Panc1 (cell line): ENCODE data around the gene GPATCH2L. TPM values are rescaled to one million over a fixed set of nuclear protein-coding genes. Genes with fewer than 3 reads are reported as not detected.

Experiments used
- ATAC-seq: fragments of 200-7000 bp; cut with Tn5 transposase; 2 replicates; pipeline ENCODE4 v1.9.1; 2020; ENCODE audit warnings: mild to moderate bottlenecking, moderate library complexity
- BruUV-seq: library from RNA; stranded (reverse); fragments of 400-500 nt; replicated peaks from 2 replicates; lab custom pipeline; 2021; lab: Mats Ljungman, UMichigan
- CTCF ChIA-PET: fragments of 300-600 bp; sonication (Branson Sonifier 250); formaldehyde crosslinking; loops from one replicate; lab custom pipeline; 2022; ENCODE audit warnings: antibody characterized with exemption; lab: Charles Lee
- POLR2A ChIA-PET: fragments of 300-600 bp; sonication (Branson Sonifier 250); formaldehyde crosslinking; loops from one replicate; lab custom pipeline; 2022; ENCODE audit warnings: antibody characterized with exemption; lab: Charles Lee
- DNase-seq: peaks from one replicate; pipeline ENCODE4 v3.0.0-alpha.2; 2010; ENCODE audit warnings: low read depth, low spot score
- H3K27ac ChIP-seq: 2 replicates; pipeline ENCODE4 v1.5.1; 2011; ENCODE audit warnings: mild to moderate bottlenecking, low read length, inconsistent platforms
- H3K27me3 ChIP-seq: fragments of 200-500 bp; sonication (Bioruptor generic); 2 replicates; pipeline ENCODE4 v1.6.0; 2014; ENCODE audit warnings: low read length, inconsistent platforms; ENCODE audit not compliant: control insufficient read depth, insufficient read depth
- H3K36me3 ChIP-seq: fragments of 200-500 bp; sonication (Bioruptor generic); 2 replicates; pipeline ENCODE4 v1.5.1; 2014; ENCODE audit warnings: inconsistent platforms, mild to moderate bottlenecking, low read length, moderate library complexity; ENCODE audit not compliant: control insufficient read depth, insufficient read depth
- H3K4me1 ChIP-seq: 2 replicates; pipeline ENCODE4 v1.5.1; 2011; ENCODE audit warnings: inconsistent platforms, mild to moderate bottlenecking, low read length, moderate library complexity; ENCODE audit not compliant: control insufficient read depth, insufficient read depth
- H3K4me3 ChIP-seq, 2 experiments: 2 replicates each; pipeline ENCODE4 v1.5.1; 2011 to 2012; ENCODE audit warnings: low read depth in 2 of 2, low read length in 2 of 2, mild to moderate bottlenecking in 2 of 2, inconsistent platforms in 1 of 2, moderate library complexity in 1 of 2
- H3K9me3 ChIP-seq: fragments of 200-500 bp; sonication (Bioruptor generic); 2 replicates; pipeline ENCODE4 v1.5.1; 2014; ENCODE audit warnings: low read depth, mild to moderate bottlenecking, inconsistent platforms, low read length, moderate library complexity; ENCODE audit not compliant: control insufficient read depth, insufficient read depth
- CTCF ChIP-seq: fragments of 450-650 bp; IDR thresholded peaks from 2 replicates; pipeline ENCODE4 v1.5.1; 2017; ENCODE audit warnings: mild to moderate bottlenecking
- POLR2AphosphoS5 ChIP-seq: IDR thresholded peaks from 2 replicates; pipeline ENCODE4 v1.6.1; 2012; ENCODE audit warnings: mild to moderate bottlenecking, low read depth, low read length, moderate library complexity
- SIN3A ChIP-seq: IDR thresholded peaks from 2 replicates; pipeline ENCODE4 v1.6.1; 2012; ENCODE audit warnings: low read depth, mild to moderate bottlenecking, low read length, moderate library complexity, borderline replicate concordance; ENCODE audit not compliant: insufficient read depth
- TCF7L2 ChIP-seq: IDR thresholded peaks from 2 replicates; pipeline ENCODE4 v1.6.1; 2011; ENCODE audit warnings: mild to moderate bottlenecking, low read depth, low read length, inconsistent platforms
- in situ Hi-C: cut with HindIII; loops from 2 replicates; pipeline ENCODE4 v1.10.0; 2016; ENCODE audit warnings: low sequenced_read_pairs, low pct_unique_long_range_greater_than_20kb
- intact Hi-C: fragments of 100-400 bp; cut with micrococcal nuclease; formaldehyde crosslinking; loops from one replicate; pipeline ENCODE4 v1.10.0; 2022; ENCODE audit not compliant: unreplicated experiment
- total RNA-seq: library from RNA; stranded (reverse); gene quantifications from one replicate; pipeline ENCODE4 v1.2.1, GENCODE V29; 2021; ENCODE audit not compliant: unreplicated experiment
- TF ChIP-seq, protein P1 (sequence below), 2 experiments: IDR thresholded peaks; 2 replicates each; pipeline ENCODE4 v1.6.1; 2011 to 2012; ENCODE audit warnings: low read depth in 2 of 2, control low read depth in 1 of 2, low read length in 1 of 2, mild to moderate bottlenecking in 1 of 2, moderate library complexity in 1 of 2; ENCODE audit not compliant: insufficient read depth in 1 of 2

The GPATCH2L gene
- total RNA-seq, 1 experiment from 2014 or later, result 35.0 TPM

- in situ Hi-C loops (no loop called here), intact Hi-C loops (no loop called here)
- Histone ChIP-seq H3K27ac (no peak overlapping the region), H3K9me3 (no peaks in the 10 kb centered on the region), H3K4me3 (no peak overlapping the region), H3K27me3 (no peaks in the 10 kb centered on the region), H3K4me1 (peaks cover 13% of the 10 kb centered on the region), H3K36me3 (peaks cover 15% of the 10 kb centered on the region)
- ATAC-seq (no peak), DNase-seq (no peak)
- ChIA-PET POLR2A (no interaction called here), CTCF (no interaction called here)
- no TSS peak for BruUV-seq
- TF ChIP-seq SIN3A, result no peak
- TF ChIP-seq, protein P1, sequence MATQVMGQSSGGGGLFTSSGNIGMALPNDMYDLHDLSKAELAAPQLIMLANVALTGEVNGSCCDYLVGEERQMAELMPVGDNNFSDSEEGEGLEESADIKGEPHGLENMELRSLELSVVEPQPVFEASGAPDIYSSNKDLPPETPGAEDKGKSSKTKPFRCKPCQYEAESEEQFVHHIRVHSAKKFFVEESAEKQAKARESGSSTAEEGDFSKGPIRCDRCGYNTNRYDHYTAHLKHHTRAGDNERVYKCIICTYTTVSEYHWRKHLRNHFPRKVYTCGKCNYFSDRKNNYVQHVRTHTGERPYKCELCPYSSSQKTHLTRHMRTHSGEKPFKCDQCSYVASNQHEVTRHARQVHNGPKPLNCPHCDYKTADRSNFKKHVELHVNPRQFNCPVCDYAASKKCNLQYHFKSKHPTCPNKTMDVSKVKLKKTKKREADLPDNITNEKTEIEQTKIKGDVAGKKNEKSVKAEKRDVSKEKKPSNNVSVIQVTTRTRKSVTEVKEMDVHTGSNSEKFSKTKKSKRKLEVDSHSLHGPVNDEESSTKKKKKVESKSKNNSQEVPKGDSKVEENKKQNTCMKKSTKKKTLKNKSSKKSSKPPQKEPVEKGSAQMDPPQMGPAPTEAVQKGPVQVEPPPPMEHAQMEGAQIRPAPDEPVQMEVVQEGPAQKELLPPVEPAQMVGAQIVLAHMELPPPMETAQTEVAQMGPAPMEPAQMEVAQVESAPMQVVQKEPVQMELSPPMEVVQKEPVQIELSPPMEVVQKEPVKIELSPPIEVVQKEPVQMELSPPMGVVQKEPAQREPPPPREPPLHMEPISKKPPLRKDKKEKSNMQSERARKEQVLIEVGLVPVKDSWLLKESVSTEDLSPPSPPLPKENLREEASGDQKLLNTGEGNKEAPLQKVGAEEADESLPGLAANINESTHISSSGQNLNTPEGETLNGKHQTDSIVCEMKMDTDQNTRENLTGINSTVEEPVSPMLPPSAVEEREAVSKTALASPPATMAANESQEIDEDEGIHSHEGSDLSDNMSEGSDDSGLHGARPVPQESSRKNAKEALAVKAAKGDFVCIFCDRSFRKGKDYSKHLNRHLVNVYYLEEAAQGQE (IDR thresholded peaks at IDR 0.05; ENCODE audit: insufficient read depth in 1 of 2, low read depth in 2 of 2, low read length in 1 of 2), result no peak
- TF ChIP-seq CTCF, result no peak
- TF ChIP-seq TCF7L2, result no peak
- TF ChIP-seq POLR2AphosphoS5, result no peak
These were observed 2.2 kb downstream of the GPATCH2L start for GRCh38 chr14:76153919-76154318.

GRCh38 chr14:76154539-76155126, 2.9 kb downstream of the GPATCH2L start:
- no peaks in the 10 kb centered on the region for H3K27me3 ChIP-seq
- BruUV-seq, result no TSS peak
- peaks cover 13% of the 10 kb centered on the region for H3K4me1 ChIP-seq
- ChIA-PET POLR2A (no interaction called here), CTCF (no interaction called here)
- ATAC-seq (no peak), DNase-seq (no peak)
- in situ Hi-C loops (no loop called here), intact Hi-C loops (no loop called here)
- no peak overlapping the region for H3K4me3 ChIP-seq
- no peak overlapping the region for H3K27ac ChIP-seq
- H3K36me3 ChIP-seq, result peaks cover 16% of the 10 kb centered on the region
- TF ChIP-seq SIN3A, result no peak
- TF ChIP-seq TCF7L2, result no peak
- TF ChIP-seq POLR2AphosphoS5, result no peak
- TF ChIP-seq CTCF, result no peak
- TF ChIP-seq, protein P1 (IDR thresholded peaks at IDR 0.05; ENCODE audit: insufficient read depth in 1 of 2, low read depth in 2 of 2, low read length in 1 of 2), result no peak
- no peaks in the 10 kb centered on the region for H3K9me3 ChIP-seq
